Activated CD4-positive, alpha-beta T cell treated with anti-CD3 and anti-CD28 coated beads for 36 hours (primary cell): ENCODE data around the gene SATB2. TPM values are rescaled to one million over a fixed set of nuclear protein-coding genes. Genes with fewer than 3 reads are reported as not detected.

Experiments used
- ATAC-seq: fragments of 200-7000 bp; cut with Tn5 transposase; one replicate; pipeline ENCODE4 v1.10.0; 2021; ENCODE audit warnings: mild to moderate bottlenecking, moderate library complexity
- CTCF ChIA-PET: fragments of 350-600 bp; sonication (Branson Sonifier 250); formaldehyde crosslinking; loops from one replicate; lab custom pipeline; 2021; ENCODE audit warnings: antibody characterized with exemption; lab: Charles Lee
- POLR2A ChIA-PET: fragments of 350-600 bp; sonication (Branson Sonifier 250); formaldehyde crosslinking; loops from one replicate; lab custom pipeline; 2021; ENCODE audit warnings: antibody characterized with exemption, inconsistent platforms; lab: Charles Lee
- DNase-seq: peaks from one replicate; pipeline ENCODE4 v3.0.0-alpha.2; 2020
- H3K27ac Mint-ChIP-seq: one replicate; pipeline ENCODE4 v1.8.0; 2021; ENCODE audit warnings: mixed read lengths
- H3K27me3 Mint-ChIP-seq: one replicate; pipeline ENCODE4 v1.8.0; 2021; ENCODE audit warnings: mixed read lengths
- H3K36me3 Mint-ChIP-seq: one replicate; pipeline ENCODE4 v1.8.0; 2021; ENCODE audit warnings: low read depth, mixed read lengths
- H3K4me1 Mint-ChIP-seq: one replicate; pipeline ENCODE4 v1.8.0; 2021; ENCODE audit warnings: mixed read lengths
- H3K4me3 Mint-ChIP-seq: one replicate; pipeline ENCODE4 v1.8.0; 2021; ENCODE audit warnings: mild to moderate bottlenecking, moderate library complexity, mixed read lengths
- H3K9me3 Mint-ChIP-seq: one replicate; pipeline ENCODE4 v1.8.0; 2021; ENCODE audit warnings: low read depth, mixed read lengths
- intact Hi-C, 2 experiments: fragments of 100-400 bp; cut with DNase I in 1 of 2; cut with micrococcal nuclease in 1 of 2; formaldehyde crosslinking; loops; one replicate each; pipeline versions ENCODE4 v1.14.2 to v1.15.1; 2022 to 2024; cut with DNase I, micrococcal nuclease
- total RNA-seq, 2 experiments: library from RNA; stranded (reverse); gene quantifications; one replicate each; pipeline ENCODE4 v1.2.3, GENCODE V29; 2021

SATB2 gene
- total RNA-seq, 2 experiments from 2014 or later: 0.07 to 0.21 TPM

GRCh38 chr2:199392363-199392762, 65.4 kb downstream of the SATB2 start:
- ChIA-PET CTCF (no interaction called here), POLR2A (no interaction called here)
- no peaks in the 10 kb centered on the region for H3K4me1 Mint-ChIP-seq
- peaks cover 6% of the 10 kb centered on the region for H3K27me3 Mint-ChIP-seq
- intact Hi-C loops: no loop called here
- ATAC-seq (no peak), DNase-seq (no peak)
- H3K4me3 Mint-ChIP-seq: no peak overlapping the region
- H3K9me3 Mint-ChIP-seq: no peaks in the 10 kb centered on the region
- H3K36me3 Mint-ChIP-seq: no peaks in the 10 kb centered on the region
- no peak overlapping the region for H3K27ac Mint-ChIP-seq

GRCh38 chr2:199388728-199389268, 68.9 kb downstream of the SATB2 start:
- peaks cover 9% of the 10 kb centered on the region for H3K27me3 Mint-ChIP-seq
- H3K27ac Mint-ChIP-seq: no peak overlapping the region
- H3K9me3 Mint-ChIP-seq: no peaks in the 10 kb centered on the region
- ChIA-PET CTCF (interaction anchor here (0.7 kb wide), 1 partner anchor 114 kb away, joined by 3 read pairs; no protein-coding TSS in a partner anchor), POLR2A (no interaction called here)
- no peak for ATAC-seq
- intact Hi-C loops: no loop called here
- H3K4me1 Mint-ChIP-seq: no peaks in the 10 kb centered on the region
- H3K4me3 Mint-ChIP-seq: no peak overlapping the region
- no peaks in the 10 kb centered on the region for H3K36me3 Mint-ChIP-seq
- no peak for DNase-seq

GRCh38 chr2:199384043-199384442, 73.7 kb downstream of the SATB2 start:
- intact Hi-C loops: no loop called here
- CTCF ChIA-PET: no interaction called here
- ATAC-seq (no peak), DNase-seq (no peak)
- POLR2A ChIA-PET: no interaction called here
- Mint-ChIP-seq H3K4me1 (no peaks in the 10 kb centered on the region), H3K4me3 (no peak overlapping the region), H3K27ac (no peak overlapping the region), H3K36me3 (no peaks in the 10 kb centered on the region), H3K9me3 (no peaks in the 10 kb centered on the region), H3K27me3 (peaks cover 16% of the 10 kb centered on the region)

- H3K4me3 Mint-ChIP-seq: no peak overlapping the region
- intact Hi-C loops: no loop called here
- ChIA-PET CTCF (no interaction called here), POLR2A (no interaction called here)
- DNase-seq: no peak
- H3K27me3 Mint-ChIP-seq: peaks cover 16% of the 10 kb centered on the region
- H3K9me3 Mint-ChIP-seq: no peaks in the 10 kb centered on the region
- ATAC-seq: no peak
- H3K4me1 Mint-ChIP-seq: no peaks in the 10 kb centered on the region
- H3K27ac Mint-ChIP-seq: no peak overlapping the region
- no peaks in the 10 kb centered on the region for H3K36me3 Mint-ChIP-seq
Observed at GRCh38 chr2:199383021-199383420, 74.7 kb downstream of the SATB2 start.

GRCh38 chr2:199382091-199382490, 75.6 kb downstream of the SATB2 start:
- DNase-seq: no peak
- ATAC-seq: no peak
- Mint-ChIP-seq H3K4me1 (no peaks in the 10 kb centered on the region), H3K27me3 (peaks cover 19% of the 10 kb centered on the region), H3K36me3 (no peaks in the 10 kb centered on the region), H3K27ac (no peak overlapping the region), H3K9me3 (no peaks in the 10 kb centered on the region), H3K4me3 (no peak overlapping the region)
- ChIA-PET POLR2A (no interaction called here), CTCF (interaction anchor here (0.6 to 0.7 kb wide), 2 partner anchors 12 to 442 kb away, joined by 3 to 4 read pairs; no protein-coding TSS in a partner anchor)
- intact Hi-C loops: no loop called here

GRCh38 chr2:199381531-199381930, 76.2 kb downstream of the SATB2 start:
- Mint-ChIP-seq H3K27me3 (peaks cover 19% of the 10 kb centered on the region), H3K27ac (no peak overlapping the region), H3K4me3 (no peak overlapping the region), H3K36me3 (no peaks in the 10 kb centered on the region), H3K4me1 (no peaks in the 10 kb centered on the region), H3K9me3 (no peaks in the 10 kb centered on the region)
- POLR2A ChIA-PET: no interaction called here
- CTCF ChIA-PET: interaction anchor here (0.6 kb wide), 1 partner anchor 11 kb away, joined by 3 read pairs; no protein-coding TSS in a partner anchor
- ATAC-seq (no peak), DNase-seq (no peak)
- intact Hi-C loops: no loop called here

GRCh38 chr2:199378948-199379650, 78.6 kb downstream of the SATB2 start:
- CTCF ChIA-PET: no interaction called here

GRCh38 chr2:199370150-199370780, 87.5 kb downstream of the SATB2 start:
- CTCF ChIA-PET: interaction anchor here (0.7 kb wide), 1 partner anchor 12 kb away, joined by 3 read pairs; no protein-coding TSS in a partner anchor
- POLR2A ChIA-PET: no interaction called here
- peaks cover 21% of the 10 kb centered on the region for H3K27me3 Mint-ChIP-seq
- no peaks in the 10 kb centered on the region for H3K36me3 Mint-ChIP-seq
- H3K4me1 Mint-ChIP-seq: no peaks in the 10 kb centered on the region
- H3K9me3 Mint-ChIP-seq: no peaks in the 10 kb centered on the region
- H3K27ac Mint-ChIP-seq: no peak overlapping the region
- no peak overlapping the region for H3K4me3 Mint-ChIP-seq
- no peak for ATAC-seq
- intact Hi-C loops: no loop called here
- DNase-seq: no peak

More at GRCh38 chr2:199378948-199379650, 78.6 kb downstream of the SATB2 start:
- Mint-ChIP-seq H3K27me3 (peaks cover 20% of the 10 kb centered on the region), H3K9me3 (no peaks in the 10 kb centered on the region), H3K4me1 (no peaks in the 10 kb centered on the region), H3K27ac (no peak overlapping the region), H3K4me3 (no peak overlapping the region), H3K36me3 (no peaks in the 10 kb centered on the region)
- no peak for DNase-seq
- intact Hi-C loops: no loop called here
- no peak for ATAC-seq
- POLR2A ChIA-PET: no interaction called here

- ATAC-seq (no peak), DNase-seq (no peak)
- Mint-ChIP-seq H3K27me3 (peaks cover 16% of the 10 kb centered on the region), H3K9me3 (no peaks in the 10 kb centered on the region), H3K4me3 (no peak overlapping the region), H3K4me1 (no peaks in the 10 kb centered on the region), H3K36me3 (no peaks in the 10 kb centered on the region), H3K27ac (no peak overlapping the region)
- intact Hi-C loops: no loop called here
- CTCF ChIA-PET: no interaction called here
- POLR2A ChIA-PET: no interaction called here
Observed at GRCh38 chr2:199366406-199366805, 91.3 kb downstream of the SATB2 start.

GRCh38 chr2:199364153-199364552, 93.6 kb downstream of the SATB2 start:
- H3K4me1 Mint-ChIP-seq: no peaks in the 10 kb centered on the region
- intact Hi-C loops: no loop called here
- no peaks in the 10 kb centered on the region for H3K9me3 Mint-ChIP-seq
- no peaks in the 10 kb centered on the region for H3K36me3 Mint-ChIP-seq
- no peak overlapping the region for H3K27ac Mint-ChIP-seq
- no peak for ATAC-seq
- no peak for DNase-seq
- CTCF ChIA-PET: no interaction called here
- POLR2A ChIA-PET: no interaction called here
- H3K27me3 Mint-ChIP-seq: peaks cover 18% of the 10 kb centered on the region
- H3K4me3 Mint-ChIP-seq: no peak overlapping the region

- intact Hi-C loops: no loop called here
- CTCF ChIA-PET: interaction anchor here (2.1 kb wide), 1 partner anchor 14 kb away, joined by 4 read pairs; no protein-coding TSS in a partner anchor
- no peak for ATAC-seq
- Mint-ChIP-seq H3K36me3 (no peaks in the 10 kb centered on the region), H3K9me3 (no peaks in the 10 kb centered on the region), H3K27me3 (peaks cover 6% of the 10 kb centered on the region), H3K27ac (no peak overlapping the region), H3K4me3 (no peak overlapping the region), H3K4me1 (no peaks in the 10 kb centered on the region)
- POLR2A ChIA-PET: no interaction called here
- DNase-seq: no peak
Observed at GRCh38 chr2:199356412-199356811, 101.3 kb downstream of the SATB2 start.

GRCh38 chr2:199348871-199349270, 108.9 kb downstream of the SATB2 start:
- ChIA-PET CTCF (no interaction called here), POLR2A (no interaction called here)
- H3K4me3 Mint-ChIP-seq: no peak overlapping the region
- H3K27ac Mint-ChIP-seq: no peak overlapping the region
- no peaks in the 10 kb centered on the region for H3K9me3 Mint-ChIP-seq
- ATAC-seq: no peak
- intact Hi-C loops: no loop called here
- H3K4me1 Mint-ChIP-seq: no peaks in the 10 kb centered on the region
- no peaks in the 10 kb centered on the region for H3K36me3 Mint-ChIP-seq
- no peak for DNase-seq
- H3K27me3 Mint-ChIP-seq: peaks cover 10% of the 10 kb centered on the region
